CD4-positive, alpha-beta T cell treated with Interferon gamma for 1 hour (primary cell): ENCODE measurements around the gene CSTA.
A peak's percentile ranks its signal among the peaks of the same experiment; 100 is the strongest.

Experiments
- DNase-seq: peaks from one replicate; pipeline ENCODE4 v3.0.0-alpha.2; 2020

CSTA gene

DNA sequence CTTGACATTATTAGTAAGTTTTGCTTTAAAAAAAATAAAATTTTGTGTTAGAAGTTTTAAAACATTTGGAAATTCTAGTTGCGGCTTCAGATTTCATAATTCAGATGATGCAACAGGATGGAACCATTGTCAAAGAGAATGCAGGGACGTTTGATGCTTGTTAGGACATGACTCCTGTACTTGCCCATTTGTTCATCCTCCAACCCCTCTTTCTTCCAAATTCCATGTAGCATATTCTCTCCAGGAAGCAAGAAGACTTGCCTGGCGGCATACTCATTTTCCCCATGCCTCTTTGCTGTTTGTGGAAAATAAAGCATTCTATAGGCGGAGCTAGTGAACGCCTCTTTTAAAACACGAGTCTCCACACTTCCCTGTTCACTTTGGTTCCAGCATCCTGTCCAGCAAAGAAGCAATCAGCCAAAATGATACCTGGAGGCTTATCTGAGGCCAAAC, at the start of gene CSTA:
Gene CSTA (plus strand): TSS at position 378 of the 453 bp plus-strand sequence. CDS start 45 bp downstream, at position 423.
- no peak for DNase-seq

- DNase-seq = no peak
Observed at GRCh38 chr3:122281891-122282290, 43.2 kb upstream of the CSTA start.

DNA sequence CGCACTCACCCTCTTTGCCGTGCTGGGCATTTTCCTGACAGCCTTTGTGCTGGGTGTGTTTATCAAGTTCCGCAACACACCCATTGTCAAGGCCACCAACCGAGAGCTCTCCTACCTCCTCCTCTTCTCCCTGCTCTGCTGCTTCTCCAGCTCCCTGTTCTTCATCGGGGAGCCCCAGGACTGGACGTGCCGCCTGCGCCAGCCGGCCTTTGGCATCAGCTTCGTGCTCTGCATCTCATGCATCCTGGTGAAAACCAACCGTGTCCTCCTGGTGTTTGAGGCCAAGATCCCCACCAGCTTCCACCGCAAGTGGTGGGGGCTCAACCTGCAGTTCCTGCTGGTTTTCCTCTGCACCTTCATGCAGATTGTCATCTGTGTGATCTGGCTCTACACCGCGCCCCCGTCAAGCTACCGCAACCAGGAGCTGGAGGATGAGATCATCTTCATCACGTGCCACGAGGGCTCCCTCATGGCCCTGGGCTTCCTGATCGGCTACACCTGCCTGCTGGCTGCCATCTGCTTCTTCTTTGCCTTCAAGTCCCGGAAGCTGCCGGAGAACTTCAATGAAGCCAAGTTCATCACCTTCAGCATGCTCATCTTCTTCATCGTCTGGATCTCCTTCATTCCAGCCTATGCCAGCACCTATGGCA, 41.1 kb upstream of the CSTA start:
- no peak for DNase-seq

GRCh38 chr3:122284486-122284885, 40.6 kb upstream of the CSTA start:
- DNase-seq = no peak

GRCh38 chr3:122294359-122294758, 30.7 kb upstream of the CSTA start:
- DNase-seq = no peak

GRCh38 chr3:122295266-122296062, 29.6 kb upstream of the CSTA start:
- peak; percentile 22 for DNase-seq

GRCh38 chr3:122298239-122298638, 26.8 kb upstream of the CSTA start:
- no peak for DNase-seq

GRCh38 chr3:122299215-122299614, 25.8 kb upstream of the CSTA start:
- DNase-seq = no peak

- DNase-seq = no peak
Observed at GRCh38 chr3:122299872-122300460, 25.1 kb upstream of the CSTA start.

DNA sequence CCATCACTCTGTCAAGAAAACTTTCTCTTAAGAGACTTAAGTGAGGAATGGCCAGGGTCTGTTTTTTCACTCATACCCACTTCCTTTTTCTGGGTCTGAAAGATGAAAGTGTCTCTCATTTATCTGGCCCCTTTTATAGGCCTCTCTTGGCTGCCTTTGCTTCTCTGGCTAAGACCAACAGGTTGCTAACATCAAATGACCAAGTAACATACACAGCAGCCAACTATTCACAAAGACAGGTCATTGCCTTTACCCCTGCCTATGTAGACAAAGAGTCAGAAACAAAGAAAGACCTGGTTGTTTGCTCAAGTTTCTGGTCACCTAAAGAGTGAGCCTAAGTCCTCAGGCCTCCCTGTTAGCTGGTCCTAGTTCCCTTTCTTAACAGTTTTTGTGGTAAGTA, 24.0 kb upstream of the CSTA start:
- DNase-seq = no peak

- DNase-seq = no peak
Observed at GRCh38 chr3:122305818-122306621, 19.0 kb upstream of the CSTA start.

DNA sequence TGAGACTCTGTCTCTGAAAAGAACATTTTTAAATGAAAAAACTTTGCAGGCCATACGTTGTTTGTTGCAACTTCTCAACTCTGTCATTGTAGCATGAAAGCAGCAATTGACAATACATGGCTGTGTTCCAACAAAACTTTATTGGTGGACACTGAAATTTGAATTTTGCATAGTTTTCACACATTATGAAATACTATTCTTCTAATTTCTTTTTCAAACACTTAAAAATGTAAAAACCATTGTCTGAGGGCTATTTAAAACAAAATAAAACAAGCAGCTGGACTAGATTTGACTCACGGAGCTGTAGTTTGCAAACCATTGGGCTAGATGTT, 18.5 kb upstream of the CSTA start:
- DNase-seq = no peak

DNA sequence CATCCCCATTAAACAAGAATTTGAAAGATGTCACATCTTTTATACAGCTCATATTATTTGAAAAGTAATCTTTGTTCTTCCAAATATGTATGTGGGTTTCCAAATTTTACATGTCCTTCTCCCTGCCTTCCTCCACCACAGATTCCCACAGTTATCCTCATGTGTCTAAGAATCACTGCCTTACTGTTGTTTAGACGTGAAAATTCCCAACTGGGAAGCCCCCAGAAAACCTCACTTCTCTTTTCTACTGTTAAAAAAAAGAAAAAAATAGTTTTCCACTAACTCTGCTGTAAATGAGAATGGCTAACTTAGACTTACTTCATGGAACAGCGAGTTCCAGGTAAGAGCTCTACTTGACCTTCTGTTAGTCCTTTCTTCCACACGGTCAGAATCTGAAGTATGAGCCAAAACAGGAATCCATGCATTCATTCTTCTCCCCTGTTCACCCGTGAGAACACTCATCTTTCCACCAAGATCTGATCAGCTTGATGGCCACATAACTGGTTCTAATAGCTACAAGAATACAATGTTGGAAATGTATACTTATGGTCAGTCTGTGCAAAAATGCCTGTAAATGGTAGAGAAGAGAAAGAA, 17.9 kb upstream of the CSTA start:
- no peak for DNase-seq

DNA sequence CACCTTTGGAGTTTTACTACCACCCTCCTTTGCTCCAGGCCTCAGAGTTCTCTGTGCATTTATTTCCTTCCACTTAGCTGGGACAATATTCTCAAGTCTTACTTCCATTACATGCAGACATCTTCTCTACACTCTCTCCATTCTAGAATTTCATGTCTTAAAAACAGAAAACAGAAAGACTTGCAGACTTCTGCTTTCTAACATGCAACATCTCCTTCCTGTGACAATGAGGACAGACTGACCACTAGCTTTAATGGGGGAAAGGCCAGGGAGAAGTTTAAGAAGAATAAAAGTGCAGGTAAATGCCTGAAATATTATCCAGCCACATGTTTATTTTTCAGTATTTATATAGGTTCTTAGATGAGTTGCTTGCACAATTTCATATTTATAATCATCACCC, 17.1 kb upstream of the CSTA start:
- no peak for DNase-seq

DNA sequence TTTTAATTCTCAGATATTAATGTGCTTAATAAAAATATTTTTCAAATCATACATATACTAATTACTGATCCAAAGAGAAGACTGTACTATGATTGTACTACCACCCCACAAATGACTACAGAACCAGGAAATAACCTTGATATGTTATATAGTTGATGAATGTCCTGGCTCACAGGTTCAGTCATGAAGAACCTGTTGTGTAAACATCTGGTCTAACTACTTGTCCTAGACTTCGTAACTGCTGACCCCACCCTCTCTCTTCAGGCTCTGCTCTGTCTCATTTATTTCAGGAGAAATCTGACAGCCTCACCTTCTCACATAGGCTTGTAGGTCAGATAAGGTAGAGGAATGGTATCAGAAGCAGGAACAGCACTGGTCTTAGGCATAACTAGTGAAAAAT, 14.7 kb upstream of the CSTA start:
- no peak for DNase-seq

- DNase-seq = no peak
Observed at GRCh38 chr3:122312826-122313225, 12.2 kb upstream of the CSTA start.

GRCh38 chr3:122313281-122313680, 11.8 kb upstream of the CSTA start:
- no peak for DNase-seq

- DNase-seq = no peak
Observed at GRCh38 chr3:122314228-122314876, 10.7 kb upstream of the CSTA start.

DNA sequence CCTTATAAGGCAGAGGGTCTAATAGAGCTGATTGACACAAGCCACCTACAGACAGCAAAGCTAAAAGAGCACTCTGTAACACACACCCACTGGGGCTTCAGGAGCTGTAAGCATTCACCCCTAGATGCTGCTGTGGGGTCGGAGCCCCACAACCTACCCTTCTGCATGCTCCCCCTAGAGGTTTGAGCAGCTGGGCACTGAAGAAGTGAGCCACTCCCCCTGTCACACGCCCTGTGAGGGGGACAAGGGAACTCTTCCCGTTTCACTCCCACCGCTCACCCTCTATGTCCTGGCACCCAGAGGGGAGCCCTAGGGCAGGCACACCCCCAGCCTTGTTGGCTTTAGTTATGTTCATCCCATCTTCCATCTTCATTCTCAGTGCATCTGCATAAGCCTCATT, 9.4 kb upstream of the CSTA start:
- DNase-seq = no peak

- no peak for DNase-seq
Observed at GRCh38 chr3:122316368-122316767, 8.7 kb upstream of the CSTA start.

DNA sequence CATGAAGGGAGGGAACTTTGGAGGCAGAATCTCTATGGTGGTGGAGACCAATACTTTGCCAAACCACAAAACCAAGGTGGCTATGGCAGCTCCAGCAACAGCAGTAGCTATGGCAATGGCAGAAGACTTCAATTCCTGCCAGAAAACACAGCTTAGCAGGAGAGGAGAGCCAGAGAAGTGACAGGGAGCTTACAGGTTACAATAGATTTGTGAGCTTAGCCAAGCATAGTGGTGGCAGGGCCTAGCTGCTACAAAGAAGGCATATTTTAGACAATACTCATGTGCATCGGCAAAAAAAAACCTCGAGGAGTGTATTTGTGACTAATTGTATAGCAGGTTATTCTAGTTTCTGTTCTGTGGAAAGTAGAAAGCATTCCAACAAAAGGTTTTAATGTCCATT, 6.4 kb upstream of the CSTA start:
- DNase-seq = no peak
